ENCODE measurements around the gene LY6G5C. TPM values are rescaled to one million over a fixed set of nuclear protein-coding genes. Genes with fewer than 3 reads are reported as not detected.

LY6G5C gene
- total and polyA plus RNA-seq, 2 donors (not counting 1 experiment from before 2014, with no cell fraction given) = 0.83 to 2.0 TPM

DNA sequence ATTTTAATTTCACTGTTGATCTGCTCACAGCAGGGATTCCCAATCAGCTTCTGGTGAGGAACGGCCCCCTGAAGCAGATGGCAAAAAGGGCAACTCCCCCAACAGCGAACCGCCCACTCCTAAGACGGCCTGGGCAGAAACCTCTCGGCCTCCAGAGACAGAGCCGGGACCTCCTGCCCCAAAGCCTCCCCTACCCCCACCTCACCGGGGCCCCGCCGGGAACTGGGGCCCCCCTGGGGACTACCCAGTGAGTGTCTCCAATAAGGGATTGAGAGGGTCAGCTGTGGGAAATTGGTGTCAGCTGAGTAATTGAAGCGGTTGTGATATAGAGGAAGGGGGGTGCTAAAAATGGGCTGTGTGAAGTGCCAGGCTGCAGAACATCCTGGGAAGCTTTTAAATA, 53.9 kb downstream of the LY6G5C start:
- H3K36me3 ChIP-seq (ENCODE audit: control insufficient read depth, insufficient read depth, low read length) = peaks cover 58% of the 10 kb centered on the region
- TF ChIP-seq, protein P1, sequence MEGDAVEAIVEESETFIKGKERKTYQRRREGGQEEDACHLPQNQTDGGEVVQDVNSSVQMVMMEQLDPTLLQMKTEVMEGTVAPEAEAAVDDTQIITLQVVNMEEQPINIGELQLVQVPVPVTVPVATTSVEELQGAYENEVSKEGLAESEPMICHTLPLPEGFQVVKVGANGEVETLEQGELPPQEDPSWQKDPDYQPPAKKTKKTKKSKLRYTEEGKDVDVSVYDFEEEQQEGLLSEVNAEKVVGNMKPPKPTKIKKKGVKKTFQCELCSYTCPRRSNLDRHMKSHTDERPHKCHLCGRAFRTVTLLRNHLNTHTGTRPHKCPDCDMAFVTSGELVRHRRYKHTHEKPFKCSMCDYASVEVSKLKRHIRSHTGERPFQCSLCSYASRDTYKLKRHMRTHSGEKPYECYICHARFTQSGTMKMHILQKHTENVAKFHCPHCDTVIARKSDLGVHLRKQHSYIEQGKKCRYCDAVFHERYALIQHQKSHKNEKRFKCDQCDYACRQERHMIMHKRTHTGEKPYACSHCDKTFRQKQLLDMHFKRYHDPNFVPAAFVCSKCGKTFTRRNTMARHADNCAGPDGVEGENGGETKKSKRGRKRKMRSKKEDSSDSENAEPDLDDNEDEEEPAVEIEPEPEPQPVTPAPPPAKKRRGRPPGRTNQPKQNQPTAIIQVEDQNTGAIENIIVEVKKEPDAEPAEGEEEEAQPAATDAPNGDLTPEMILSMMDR (conservative IDR thresholded peaks at IDR 0.05 in 1 of 2, IDR thresholded peaks at IDR 0.05 in 1 of 2; ENCODE audit: low read depth in 1 of 2, low read length in 2 of 2) = no peak
- no peak for TF ChIP-seq EZH2 (IDR thresholded peaks at IDR 0.05; ENCODE audit: low read length, missing control alignments)
- H3K4me1 ChIP-seq (ENCODE audit: control insufficient read depth, extremely low read depth, insufficient read depth, low read length) = peaks cover 2% of the 10 kb centered on the region
- DNase-seq (ENCODE audit: low read depth in 2 of 2) = no peak
- H2AFZ ChIP-seq (ENCODE audit: low read length) = no peak overlapping the region
- no peak overlapping the region for H3K9ac ChIP-seq (ENCODE audit: insufficient read depth, low read length)
- H3K27me3 ChIP-seq (ENCODE audit: control insufficient read depth, insufficient read depth, low read length) = no peaks in the 10 kb centered on the region
- no peak overlapping the region for H3K27ac ChIP-seq (ENCODE audit: insufficient read depth, low read length)
- H3K9me3 ChIP-seq (ENCODE audit: control insufficient read depth, insufficient read depth, low read depth, low read length) = no peaks in the 10 kb centered on the region
- no peaks in the 10 kb centered on the region for H4K20me1 ChIP-seq (ENCODE audit: control insufficient read depth, extremely low read depth, insufficient read depth, low read length)
- no peak overlapping the region for H3K4me2 ChIP-seq (ENCODE audit: extremely low read depth, insufficient read depth, low read length)
- H3K79me2 ChIP-seq (ENCODE audit: control insufficient read depth, insufficient read depth, low read length) = peaks cover 53% of the 10 kb centered on the region
- no peak overlapping the region for H3K4me3 ChIP-seq (replicated peaks in 1 of 4; ENCODE audit: control extremely low read depth in 1 of 4, insufficient read depth in 1 of 4, low read depth in 3 of 4, low read length in 4 of 4)

Other genes with a start within 250 kb of the LY6G5C start
Only the 30 nearest of the 38 such genes appear.
- gene DDX39B, start 139.1 kb downstream of the LY6G5C start, total RNA-seq = 192 and 370 TPM in 2 replicates
- 323 and 410 TPM in 2 replicates for gene DDX39B, start 139.1 kb downstream of the LY6G5C start, polyA plus RNA-seq
- gene ATP6V1G2, start 134.5 kb downstream of the LY6G5C start, total RNA-seq = 4.1 and 11.2 TPM in 2 replicates
- 9.1 and 16.0 TPM in 2 replicates for gene ATP6V1G2, start 134.5 kb downstream of the LY6G5C start, polyA plus RNA-seq
- gene NFKBIL1, start 133.5 kb downstream of the LY6G5C start, total RNA-seq = 44.3 and 47.5 TPM in 2 replicates
- 3.7 and 5.1 TPM in 2 replicates for gene NFKBIL1, start 133.5 kb downstream of the LY6G5C start, polyA plus RNA-seq
- gene LTA, start 108.8 kb downstream of the LY6G5C start, total RNA-seq = not detected in 2 replicates
- not detected in 2 replicates for gene LTA, start 108.8 kb downstream of the LY6G5C start, polyA plus RNA-seq
- gene TNF, start 105.5 kb downstream of the LY6G5C start, total RNA-seq = not detected in 2 replicates
- not detected in 2 replicates for gene TNF, start 105.5 kb downstream of the LY6G5C start, polyA plus RNA-seq
- gene LTB, start 98.6 kb downstream of the LY6G5C start, total RNA-seq = not detected in 2 replicates
- gene LTB, start 98.6 kb downstream of the LY6G5C start, polyA plus RNA-seq = not detected in 2 replicates
- not detected in 2 replicates for gene LST1, start 94.8 kb downstream of the LY6G5C start, total RNA-seq
- gene LST1, start 94.8 kb downstream of the LY6G5C start, polyA plus RNA-seq = not detected in 2 replicates
- not detected in 2 replicates for gene NCR3, start 88.1 kb downstream of the LY6G5C start, total RNA-seq
- not detected in 2 replicates for gene NCR3, start 88.1 kb downstream of the LY6G5C start, polyA plus RNA-seq
- not detected in 2 replicates for gene AIF1, start 65.8 kb downstream of the LY6G5C start, total RNA-seq
- not detected in 2 replicates for gene AIF1, start 65.8 kb downstream of the LY6G5C start, polyA plus RNA-seq
- 22.9 and 46.6 TPM in 2 replicates for gene PRRC2A, start 60.4 kb downstream of the LY6G5C start, total RNA-seq
- gene PRRC2A, start 60.4 kb downstream of the LY6G5C start, polyA plus RNA-seq = 26.9 and 50.7 TPM in 2 replicates
- gene BAG6, start 28.4 kb downstream of the LY6G5C start, total RNA-seq = 90.9 and 124 TPM in 2 replicates
- 75.3 and 111 TPM in 2 replicates for gene BAG6, start 28.4 kb downstream of the LY6G5C start, polyA plus RNA-seq
- gene APOM, start 25.2 kb downstream of the LY6G5C start, total RNA-seq = 0.99 and 1.0 TPM in 2 replicates
- gene APOM, start 25.2 kb downstream of the LY6G5C start, polyA plus RNA-seq = 3.9 and 5.4 TPM in 2 replicates
- 20.6 and 26.2 TPM in 2 replicates for gene C6orf47, start 20.3 kb downstream of the LY6G5C start, total RNA-seq
- gene C6orf47, start 20.3 kb downstream of the LY6G5C start, polyA plus RNA-seq = 6.6 and 7.9 TPM in 2 replicates
- 15.0 and 17.2 TPM in 2 replicates for gene GPANK1, start 16.1 kb downstream of the LY6G5C start, total RNA-seq
- gene GPANK1, start 16.1 kb downstream of the LY6G5C start, polyA plus RNA-seq = 12.7 and 13.1 TPM in 2 replicates
- 67.2 and 70.9 TPM in 2 replicates for gene CSNK2B, start 15.0 kb downstream of the LY6G5C start, total RNA-seq
- 84.9 and 124 TPM in 2 replicates for gene CSNK2B, start 15.0 kb downstream of the LY6G5C start, polyA plus RNA-seq
- 1.3 and 2.0 TPM in 2 replicates for gene LY6G5B, start 11.1 kb downstream of the LY6G5C start, total RNA-seq
- gene LY6G5B, start 11.1 kb downstream of the LY6G5C start, polyA plus RNA-seq = 2.8 and 2.9 TPM in 2 replicates
- gene ABHD16A, start 22.3 kb upstream of the LY6G5C start, total RNA-seq = 62.1 and 72.0 TPM in 2 replicates
- 24.2 and 25.1 TPM in 2 replicates for gene ABHD16A, start 22.3 kb upstream of the LY6G5C start, polyA plus RNA-seq
- not detected in 2 replicates for gene LY6G6F, start 25.8 kb upstream of the LY6G5C start, total RNA-seq
- not detected in 2 replicates for gene LY6G6F, start 25.8 kb upstream of the LY6G5C start, polyA plus RNA-seq
- not detected in 2 replicates for gene LY6G6D, start 34.3 kb upstream of the LY6G5C start, total RNA-seq
- not detected in 2 replicates for gene LY6G6D, start 34.3 kb upstream of the LY6G5C start, polyA plus RNA-seq
- gene LY6G6C, start 40.7 kb upstream of the LY6G5C start, total RNA-seq = not detected in 2 replicates
- not detected in 2 replicates for gene LY6G6C, start 40.7 kb upstream of the LY6G5C start, polyA plus RNA-seq
- gene MPIG6B, start 42.3 kb upstream of the LY6G5C start, total RNA-seq = not detected in 2 replicates
- gene MPIG6B, start 42.3 kb upstream of the LY6G5C start, polyA plus RNA-seq = not detected in 2 replicates
- 97.3 and 119 TPM in 2 replicates for gene DDAH2, start 48.2 kb upstream of the LY6G5C start, total RNA-seq
- gene DDAH2, start 48.2 kb upstream of the LY6G5C start, polyA plus RNA-seq = 42.5 and 43.4 TPM in 2 replicates
- 439 and 615 TPM in 2 replicates for gene CLIC1, start 55.5 kb upstream of the LY6G5C start, total RNA-seq
- 639 and 788 TPM in 2 replicates for gene CLIC1, start 55.5 kb upstream of the LY6G5C start, polyA plus RNA-seq
- gene MSH5, start 58.9 kb upstream of the LY6G5C start, total RNA-seq = 2.3 and 4.3 TPM in 2 replicates
- 6.0 and 11.1 TPM in 2 replicates for gene MSH5, start 58.9 kb upstream of the LY6G5C start, polyA plus RNA-seq
- gene SAPCD1, start 81.6 kb upstream of the LY6G5C start, total RNA-seq = 0.26 and 0.50 TPM in 2 replicates
- gene SAPCD1, start 81.6 kb upstream of the LY6G5C start, polyA plus RNA-seq = 1.3 and 1.4 TPM in 2 replicates
- gene VWA7, start 96.3 kb upstream of the LY6G5C start, total RNA-seq = under 0.01 and 0.66 TPM in 2 replicates
- gene VWA7, start 96.3 kb upstream of the LY6G5C start, polyA plus RNA-seq = 0.16 and 0.60 TPM in 2 replicates
- 29.8 and 53.5 TPM in 2 replicates for gene VARS1, start 114.7 kb upstream of the LY6G5C start, total RNA-seq
- gene VARS1, start 114.7 kb upstream of the LY6G5C start, polyA plus RNA-seq = 16.0 and 31.0 TPM in 2 replicates
- gene LSM2, start 125.9 kb upstream of the LY6G5C start, total RNA-seq = 23.1 and 24.3 TPM in 2 replicates
- gene LSM2, start 125.9 kb upstream of the LY6G5C start, polyA plus RNA-seq = 34.7 and 68.1 TPM in 2 replicates
- 2.1 and 3.1 TPM in 2 replicates for gene HSPA1L, start 134.2 kb upstream of the LY6G5C start, total RNA-seq
- gene HSPA1L, start 134.2 kb upstream of the LY6G5C start, polyA plus RNA-seq = 0.74 and 0.75 TPM in 2 replicates
- gene HSPA1A, start 134.5 kb upstream of the LY6G5C start, total RNA-seq = 70.0 and 111 TPM in 2 replicates
- 61.2 and 66.3 TPM in 2 replicates for gene HSPA1A, start 134.5 kb upstream of the LY6G5C start, polyA plus RNA-seq